Astrocyte (in vitro differentiated cells and primary cell): ENCODE data around the gene HEXIM2.

Source experiments
- EZH2 ChIP-seq: IDR thresholded peaks from 2 replicates; pipeline ENCODE4 v1.6.1; 2012; ENCODE audit warnings: mild to moderate bottlenecking, low read length, inconsistent platforms; ENCODE audit not compliant: insufficient read depth
- TF ChIP-seq, protein P1 (sequence below): IDR thresholded peaks from 2 replicates; pipeline ENCODE4 v1.5.1; 2011; ENCODE audit warnings: low read depth, mild to moderate bottlenecking, inconsistent platforms, low read length, moderate library complexity; ENCODE audit not compliant: insufficient read depth

DNA sequence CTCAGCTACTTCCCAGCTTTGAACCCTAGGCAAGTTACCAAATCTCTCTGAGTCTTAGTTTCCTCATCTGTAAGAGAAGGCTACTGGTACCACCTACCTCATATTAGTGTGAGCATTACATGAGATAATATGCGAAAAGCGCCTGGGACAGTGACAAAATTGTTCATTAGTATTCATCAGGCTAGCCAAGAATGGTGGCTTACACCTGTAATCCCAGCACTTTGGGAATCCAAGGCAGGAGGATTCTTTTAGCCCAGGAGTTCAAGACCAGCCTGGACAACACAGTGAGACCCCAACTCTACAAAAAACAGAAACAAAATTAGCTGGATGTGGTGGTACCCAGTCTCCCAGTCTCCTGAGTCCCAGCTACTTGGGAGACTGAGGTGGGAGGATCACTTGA, 32.7 kb upstream of the HEXIM2 start:
- TF ChIP-seq, protein P1, sequence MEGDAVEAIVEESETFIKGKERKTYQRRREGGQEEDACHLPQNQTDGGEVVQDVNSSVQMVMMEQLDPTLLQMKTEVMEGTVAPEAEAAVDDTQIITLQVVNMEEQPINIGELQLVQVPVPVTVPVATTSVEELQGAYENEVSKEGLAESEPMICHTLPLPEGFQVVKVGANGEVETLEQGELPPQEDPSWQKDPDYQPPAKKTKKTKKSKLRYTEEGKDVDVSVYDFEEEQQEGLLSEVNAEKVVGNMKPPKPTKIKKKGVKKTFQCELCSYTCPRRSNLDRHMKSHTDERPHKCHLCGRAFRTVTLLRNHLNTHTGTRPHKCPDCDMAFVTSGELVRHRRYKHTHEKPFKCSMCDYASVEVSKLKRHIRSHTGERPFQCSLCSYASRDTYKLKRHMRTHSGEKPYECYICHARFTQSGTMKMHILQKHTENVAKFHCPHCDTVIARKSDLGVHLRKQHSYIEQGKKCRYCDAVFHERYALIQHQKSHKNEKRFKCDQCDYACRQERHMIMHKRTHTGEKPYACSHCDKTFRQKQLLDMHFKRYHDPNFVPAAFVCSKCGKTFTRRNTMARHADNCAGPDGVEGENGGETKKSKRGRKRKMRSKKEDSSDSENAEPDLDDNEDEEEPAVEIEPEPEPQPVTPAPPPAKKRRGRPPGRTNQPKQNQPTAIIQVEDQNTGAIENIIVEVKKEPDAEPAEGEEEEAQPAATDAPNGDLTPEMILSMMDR: no peak
- TF ChIP-seq EZH2: no peak
